Neural crest cell (in vitro differentiated cells): ENCODE measurements around the gene ERC1. TPM values are rescaled to one million over a fixed set of nuclear protein-coding genes. Genes with fewer than 3 reads are reported as not detected.

Source experiments
- DNase-seq: peaks from one replicate; pipeline ENCODE4 v3.0.0; 2021; ENCODE audit warnings: low read depth, mixed read lengths, low spot score
- H3K27ac Mint-ChIP-seq: one replicate; pipeline ENCODE4 v1.8.0; 2021; ENCODE audit warnings: mild to moderate bottlenecking, mixed read lengths; ENCODE audit not compliant: unreplicated experiment
- H3K27me3 Mint-ChIP-seq: 2 replicates; pipeline ENCODE4 v1.8.0; 2021; ENCODE audit warnings: low read depth, mild to moderate bottlenecking, mixed read lengths
- H3K36me3 Mint-ChIP-seq: 2 replicates; pipeline ENCODE4 v1.8.0; 2021; ENCODE audit warnings: low read depth, mild to moderate bottlenecking, mixed read lengths
- H3K4me1 Mint-ChIP-seq: 2 replicates; pipeline ENCODE4 v1.8.0; 2021; ENCODE audit warnings: mixed read lengths
- H3K4me3 Mint-ChIP-seq: one replicate; pipeline ENCODE4 v1.8.0; 2021; ENCODE audit warnings: mild to moderate bottlenecking, mixed read lengths
- H3K9me3 Mint-ChIP-seq: 2 replicates; pipeline ENCODE4 v1.8.0; 2021; ENCODE audit warnings: mixed read lengths
- total RNA-seq: library from RNA; stranded (reverse); gene quantifications from 2 replicates; pipeline ENCODE4 v1.2.1, GENCODE V29; 2021
- TF ChIP-seq, protein P1 (sequence below): fragments of 200-600 bp; sonication (generic); conservative IDR thresholded peaks from 2 replicates; pipeline ENCODE4 v1.5.0; 2021; ENCODE audit warnings: antibody characterized with exemption, mild to moderate bottlenecking

The ERC1 gene
- total RNA-seq, 1 donor from 2014 or later, result 38.9 TPM

DNA sequence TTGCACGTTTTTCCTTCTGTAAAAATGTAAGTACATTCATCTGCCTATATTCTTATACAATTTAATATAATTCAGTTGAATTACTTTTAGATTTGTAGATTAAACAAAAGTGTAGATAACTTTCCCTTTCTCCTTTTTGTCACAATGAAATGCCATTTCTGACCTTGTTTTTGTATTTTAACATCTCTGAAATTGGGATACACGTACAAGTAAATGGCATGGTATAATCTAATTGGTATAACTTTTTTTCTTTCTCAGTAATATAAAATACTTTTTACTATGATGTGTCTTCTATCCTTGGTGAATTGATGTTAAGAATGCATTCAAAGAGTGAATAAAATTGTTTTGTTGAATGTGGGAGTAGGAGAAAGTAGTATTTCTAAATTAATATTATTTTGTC is 210.0 kb downstream of the ERC1 start:
- TF ChIP-seq, protein P1, sequence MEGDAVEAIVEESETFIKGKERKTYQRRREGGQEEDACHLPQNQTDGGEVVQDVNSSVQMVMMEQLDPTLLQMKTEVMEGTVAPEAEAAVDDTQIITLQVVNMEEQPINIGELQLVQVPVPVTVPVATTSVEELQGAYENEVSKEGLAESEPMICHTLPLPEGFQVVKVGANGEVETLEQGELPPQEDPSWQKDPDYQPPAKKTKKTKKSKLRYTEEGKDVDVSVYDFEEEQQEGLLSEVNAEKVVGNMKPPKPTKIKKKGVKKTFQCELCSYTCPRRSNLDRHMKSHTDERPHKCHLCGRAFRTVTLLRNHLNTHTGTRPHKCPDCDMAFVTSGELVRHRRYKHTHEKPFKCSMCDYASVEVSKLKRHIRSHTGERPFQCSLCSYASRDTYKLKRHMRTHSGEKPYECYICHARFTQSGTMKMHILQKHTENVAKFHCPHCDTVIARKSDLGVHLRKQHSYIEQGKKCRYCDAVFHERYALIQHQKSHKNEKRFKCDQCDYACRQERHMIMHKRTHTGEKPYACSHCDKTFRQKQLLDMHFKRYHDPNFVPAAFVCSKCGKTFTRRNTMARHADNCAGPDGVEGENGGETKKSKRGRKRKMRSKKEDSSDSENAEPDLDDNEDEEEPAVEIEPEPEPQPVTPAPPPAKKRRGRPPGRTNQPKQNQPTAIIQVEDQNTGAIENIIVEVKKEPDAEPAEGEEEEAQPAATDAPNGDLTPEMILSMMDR, result no peak
- H3K27ac Mint-ChIP-seq, result no peak overlapping the region
- peaks cover 13% of the 10 kb centered on the region for H3K36me3 Mint-ChIP-seq
- H3K4me1 Mint-ChIP-seq, result no peaks in the 10 kb centered on the region
- DNase-seq, result no peak
- no peak overlapping the region for H3K4me3 Mint-ChIP-seq
- H3K9me3 Mint-ChIP-seq, result peaks cover 3% of the 10 kb centered on the region
- no peaks in the 10 kb centered on the region for H3K27me3 Mint-ChIP-seq

DNA sequence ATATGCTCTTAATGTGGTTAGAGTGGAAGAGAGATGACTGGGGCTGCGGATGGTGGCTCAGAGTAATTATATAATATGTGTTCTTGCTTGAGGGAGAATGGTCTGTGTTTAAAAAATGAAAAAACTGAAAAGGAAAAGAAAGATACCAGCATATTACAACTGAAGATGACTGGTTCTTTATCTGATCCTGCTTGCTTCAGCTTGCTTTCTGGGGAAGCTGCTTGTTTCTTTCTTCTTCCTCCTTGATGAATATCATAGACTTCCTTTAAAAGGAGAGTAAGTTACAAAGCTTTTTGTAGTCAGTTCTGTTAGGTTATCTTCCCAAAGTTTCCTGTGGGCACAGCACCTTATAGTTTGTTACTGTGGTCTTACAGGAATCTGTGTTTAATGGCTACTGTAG is 210.9 kb downstream of the ERC1 start:
- Mint-ChIP-seq H3K27ac (no peak overlapping the region), H3K4me3 (no peak overlapping the region), H3K36me3 (peaks cover 11% of the 10 kb centered on the region), H3K27me3 (no peaks in the 10 kb centered on the region), H3K4me1 (peaks cover 5% of the 10 kb centered on the region), H3K9me3 (peaks cover 3% of the 10 kb centered on the region)
- TF ChIP-seq, protein P1, result no peak
- no peak for DNase-seq

DNA sequence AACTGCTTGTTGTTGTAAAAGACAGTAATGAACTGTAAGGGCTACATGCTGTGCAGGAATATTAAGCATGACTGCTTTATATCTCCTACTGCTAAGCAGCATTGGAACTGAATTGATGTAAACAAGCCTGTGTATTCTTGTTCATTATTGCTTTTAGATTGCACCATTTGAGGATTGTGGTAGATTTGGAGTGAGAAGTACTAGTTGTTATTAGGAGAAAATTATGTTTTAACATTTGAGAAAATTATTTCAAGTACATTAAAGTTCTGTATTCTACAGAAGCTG is 212.7 kb downstream of the ERC1 start:
- no peaks in the 10 kb centered on the region for H3K36me3 Mint-ChIP-seq
- no peak overlapping the region for H3K27ac Mint-ChIP-seq
- H3K27me3 Mint-ChIP-seq, result no peaks in the 10 kb centered on the region
- TF ChIP-seq, protein P1, result no peak
- H3K9me3 Mint-ChIP-seq, result no peaks in the 10 kb centered on the region
- H3K4me3 Mint-ChIP-seq, result no peak overlapping the region
- no peak for DNase-seq
- H3K4me1 Mint-ChIP-seq, result peaks cover 5% of the 10 kb centered on the region

DNA sequence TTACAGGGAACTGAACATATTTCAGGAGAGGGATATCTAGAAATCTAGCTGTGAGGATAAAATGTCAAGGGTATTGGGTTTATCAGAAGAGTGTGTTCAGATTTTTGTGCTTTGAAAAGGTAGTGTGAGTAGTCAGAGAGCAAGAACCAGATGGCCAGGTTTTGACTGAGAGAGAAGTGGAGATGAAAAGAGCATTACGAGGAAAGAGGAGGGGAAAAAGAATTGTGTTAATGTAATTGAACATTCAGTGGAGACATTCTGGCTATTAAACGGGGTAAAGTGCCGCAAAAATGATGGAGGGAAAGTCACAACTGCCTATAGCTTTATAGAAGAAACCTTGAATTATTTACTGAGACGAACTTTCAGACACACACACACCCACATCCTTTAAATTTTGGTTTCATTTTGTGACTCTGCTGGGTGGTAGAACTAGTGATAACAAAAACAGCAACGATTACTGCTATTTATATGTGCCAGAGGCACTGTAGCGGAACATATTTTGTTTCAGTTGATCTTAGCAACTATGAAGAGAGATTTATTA is 213.6 kb downstream of the ERC1 start:
- no peak overlapping the region for H3K4me3 Mint-ChIP-seq
- TF ChIP-seq, protein P1, result no peak
- H3K9me3 Mint-ChIP-seq, result no peaks in the 10 kb centered on the region
- H3K36me3 Mint-ChIP-seq, result no peaks in the 10 kb centered on the region
- DNase-seq, result no peak
- H3K27ac Mint-ChIP-seq, result no peak overlapping the region
- H3K27me3 Mint-ChIP-seq, result no peaks in the 10 kb centered on the region
- peaks cover 5% of the 10 kb centered on the region for H3K4me1 Mint-ChIP-seq

DNA sequence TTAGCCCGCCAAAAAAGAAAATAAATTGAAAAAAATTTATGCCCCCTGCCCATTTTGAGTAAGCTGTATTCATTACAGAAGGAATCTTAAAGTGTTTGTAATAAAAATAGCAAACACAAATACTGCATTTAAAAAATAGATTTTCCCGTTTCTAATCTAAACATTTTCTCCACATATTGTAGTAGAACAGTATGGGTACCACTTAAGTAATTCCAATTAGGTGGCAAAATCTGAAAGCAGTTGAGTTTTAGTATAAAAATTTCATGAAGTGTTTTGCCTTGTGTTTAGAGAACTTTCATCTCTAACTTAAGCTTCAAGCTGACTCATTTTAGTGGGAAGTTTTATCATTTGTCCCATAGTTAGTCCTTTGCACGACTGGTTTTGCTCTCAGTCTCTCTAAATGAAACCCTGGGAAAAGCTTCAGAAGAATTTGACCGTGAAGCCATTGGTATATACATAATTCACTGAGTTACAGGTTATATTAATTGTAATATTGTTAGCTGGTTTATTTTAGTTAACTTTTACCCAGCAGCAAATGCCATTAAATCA is 214.6 kb downstream of the ERC1 start:
- Mint-ChIP-seq H3K4me1 (peaks cover 5% of the 10 kb centered on the region), H3K27me3 (no peaks in the 10 kb centered on the region), H3K27ac (no peak overlapping the region), H3K4me3 (no peak overlapping the region), H3K9me3 (no peaks in the 10 kb centered on the region), H3K36me3 (no peaks in the 10 kb centered on the region)
- TF ChIP-seq, protein P1, result no peak
- no peak for DNase-seq
